ENCODE results near the gene DNTT. TPM values are rescaled to one million over a fixed set of nuclear protein-coding genes. Genes with fewer than 3 reads are reported as not detected.

DNTT gene
- total and polyA plus RNA-seq, 2 of the 13 experiments (the other 11 are each of a cell fraction or from before 2014, with no cell fraction given): not detected

- TF ChIP-seq ZNF451 (CRISPR knock-in tag; IDR thresholded peaks at IDR 0.05) (no peak), ZNF747 (CRISPR knock-in tag; IDR thresholded peaks at IDR 0.05; ENCODE audit: borderline replicate concordance) (no peak), ZBTB20 (CRISPR knock-in tag; IDR thresholded peaks at IDR 0.05; ENCODE audit: borderline replicate concordance, low read depth) (no peak), FUBP1 (CRISPR knock-in tag; IDR thresholded peaks at IDR 0.05; ENCODE audit: borderline replicate concordance) (no peak), CBFB (CRISPR knock-in tag; IDR thresholded peaks at IDR 0.05) (no peak), ZFP82 (CRISPR knock-in tag; IDR thresholded peaks at IDR 0.05; ENCODE audit: borderline replicate concordance) (no peak), RFXAP (CRISPR knock-in tag; IDR thresholded peaks at IDR 0.05; ENCODE audit: borderline replicate concordance) (no peak), ZNF468 (CRISPR knock-in tag; IDR thresholded peaks at IDR 0.05) (no peak), SRY (CRISPR knock-in tag; IDR thresholded peaks at IDR 0.05) (no peak)
- TF ChIP-seq, protein P1, sequence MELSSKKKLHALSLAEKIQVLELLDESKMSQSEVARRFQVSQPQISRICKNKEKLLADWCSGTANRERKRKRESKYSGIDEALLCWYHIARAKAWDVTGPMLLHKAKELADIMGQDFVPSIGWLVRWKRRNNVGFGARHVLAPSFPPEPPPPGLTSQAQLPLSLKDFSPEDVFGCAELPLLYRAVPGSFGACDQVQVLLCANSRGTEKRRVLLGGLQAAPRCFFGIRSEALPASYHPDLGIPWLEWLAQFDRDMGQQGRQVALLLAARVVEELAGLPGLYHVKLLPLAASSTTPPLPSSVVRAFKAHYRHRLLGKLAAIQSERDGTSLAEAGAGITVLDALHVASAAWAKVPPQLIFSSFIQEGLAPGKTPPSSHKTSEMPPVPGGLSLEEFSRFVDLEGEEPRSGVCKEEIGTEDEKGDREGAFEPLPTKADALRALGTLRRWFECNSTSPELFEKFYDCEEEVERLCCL (CRISPR knock-in tag; IDR thresholded peaks at IDR 0.05; ENCODE audit: borderline replicate concordance): no peak
- TF ChIP-seq, protein P2, sequence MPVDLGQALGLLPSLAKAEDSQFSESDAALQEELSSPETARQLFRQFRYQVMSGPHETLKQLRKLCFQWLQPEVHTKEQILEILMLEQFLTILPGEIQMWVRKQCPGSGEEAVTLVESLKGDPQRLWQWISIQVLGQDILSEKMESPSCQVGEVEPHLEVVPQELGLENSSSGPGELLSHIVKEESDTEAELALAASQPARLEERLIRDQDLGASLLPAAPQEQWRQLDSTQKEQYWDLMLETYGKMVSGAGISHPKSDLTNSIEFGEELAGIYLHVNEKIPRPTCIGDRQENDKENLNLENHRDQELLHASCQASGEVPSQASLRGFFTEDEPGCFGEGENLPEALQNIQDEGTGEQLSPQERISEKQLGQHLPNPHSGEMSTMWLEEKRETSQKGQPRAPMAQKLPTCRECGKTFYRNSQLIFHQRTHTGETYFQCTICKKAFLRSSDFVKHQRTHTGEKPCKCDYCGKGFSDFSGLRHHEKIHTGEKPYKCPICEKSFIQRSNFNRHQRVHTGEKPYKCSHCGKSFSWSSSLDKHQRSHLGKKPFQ (CRISPR knock-in tag; IDR thresholded peaks at IDR 0.05; ENCODE audit: insufficient replicate concordance): no peak
- TF ChIP-seq, protein P3, sequence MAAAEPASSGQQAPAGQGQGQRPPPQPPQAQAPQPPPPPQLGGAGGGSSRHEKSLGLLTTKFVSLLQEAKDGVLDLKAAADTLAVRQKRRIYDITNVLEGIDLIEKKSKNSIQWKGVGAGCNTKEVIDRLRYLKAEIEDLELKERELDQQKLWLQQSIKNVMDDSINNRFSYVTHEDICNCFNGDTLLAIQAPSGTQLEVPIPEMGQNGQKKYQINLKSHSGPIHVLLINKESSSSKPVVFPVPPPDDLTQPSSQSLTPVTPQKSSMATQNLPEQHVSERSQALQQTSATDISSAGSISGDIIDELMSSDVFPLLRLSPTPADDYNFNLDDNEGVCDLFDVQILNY (CRISPR knock-in tag; conservative IDR thresholded peaks at IDR 0.05): no peak
- TF ChIP-seq, protein P4, sequence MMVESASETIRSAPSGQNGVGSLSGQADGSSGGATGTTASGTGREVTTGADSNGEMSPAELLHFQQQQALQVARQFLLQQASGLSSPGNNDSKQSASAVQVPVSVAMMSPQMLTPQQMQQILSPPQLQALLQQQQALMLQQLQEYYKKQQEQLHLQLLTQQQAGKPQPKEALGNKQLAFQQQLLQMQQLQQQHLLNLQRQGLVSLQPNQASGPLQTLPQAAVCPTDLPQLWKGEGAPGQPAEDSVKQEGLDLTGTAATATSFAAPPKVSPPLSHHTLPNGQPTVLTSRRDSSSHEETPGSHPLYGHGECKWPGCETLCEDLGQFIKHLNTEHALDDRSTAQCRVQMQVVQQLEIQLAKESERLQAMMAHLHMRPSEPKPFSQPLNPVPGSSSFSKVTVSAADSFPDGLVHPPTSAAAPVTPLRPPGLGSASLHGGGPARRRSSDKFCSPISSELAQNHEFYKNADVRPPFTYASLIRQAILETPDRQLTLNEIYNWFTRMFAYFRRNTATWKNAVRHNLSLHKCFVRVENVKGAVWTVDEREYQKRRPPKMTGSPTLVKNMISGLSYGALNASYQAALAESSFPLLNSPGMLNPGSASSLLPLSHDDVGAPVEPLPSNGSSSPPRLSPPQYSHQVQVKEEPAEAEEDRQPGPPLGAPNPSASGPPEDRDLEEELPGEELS (CRISPR knock-in tag; IDR thresholded peaks at IDR 0.05): no peak
- TF ChIP-seq, protein P5, sequence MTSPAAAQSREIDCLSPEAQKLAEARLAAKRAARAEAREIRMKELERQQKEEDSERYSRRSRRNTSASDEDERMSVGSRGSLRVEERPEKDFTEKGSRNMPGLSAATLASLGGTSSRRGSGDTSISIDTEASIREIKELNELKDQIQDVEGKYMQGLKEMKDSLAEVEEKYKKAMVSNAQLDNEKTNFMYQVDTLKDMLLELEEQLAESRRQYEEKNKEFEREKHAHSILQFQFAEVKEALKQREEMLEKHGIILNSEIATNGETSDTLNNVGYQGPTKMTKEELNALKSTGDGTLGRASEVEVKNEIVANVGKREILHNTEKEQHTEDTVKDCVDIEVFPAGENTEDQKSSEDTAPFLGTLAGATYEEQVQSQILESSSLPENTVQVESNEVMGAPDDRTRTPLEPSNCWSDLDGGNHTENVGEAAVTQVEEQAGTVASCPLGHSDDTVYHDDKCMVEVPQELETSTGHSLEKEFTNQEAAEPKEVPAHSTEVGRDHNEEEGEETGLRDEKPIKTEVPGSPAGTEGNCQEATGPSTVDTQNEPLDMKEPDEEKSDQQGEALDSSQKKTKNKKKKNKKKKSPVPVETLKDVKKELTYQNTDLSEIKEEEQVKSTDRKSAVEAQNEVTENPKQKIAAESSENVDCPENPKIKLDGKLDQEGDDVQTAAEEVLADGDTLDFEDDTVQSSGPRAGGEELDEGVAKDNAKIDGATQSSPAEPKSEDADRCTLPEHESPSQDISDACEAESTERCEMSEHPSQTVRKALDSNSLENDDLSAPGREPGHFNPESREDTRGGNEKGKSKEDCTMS (CRISPR knock-in tag; conservative IDR thresholded peaks at IDR 0.05): no peak
- TF ChIP-seq, protein P6, sequence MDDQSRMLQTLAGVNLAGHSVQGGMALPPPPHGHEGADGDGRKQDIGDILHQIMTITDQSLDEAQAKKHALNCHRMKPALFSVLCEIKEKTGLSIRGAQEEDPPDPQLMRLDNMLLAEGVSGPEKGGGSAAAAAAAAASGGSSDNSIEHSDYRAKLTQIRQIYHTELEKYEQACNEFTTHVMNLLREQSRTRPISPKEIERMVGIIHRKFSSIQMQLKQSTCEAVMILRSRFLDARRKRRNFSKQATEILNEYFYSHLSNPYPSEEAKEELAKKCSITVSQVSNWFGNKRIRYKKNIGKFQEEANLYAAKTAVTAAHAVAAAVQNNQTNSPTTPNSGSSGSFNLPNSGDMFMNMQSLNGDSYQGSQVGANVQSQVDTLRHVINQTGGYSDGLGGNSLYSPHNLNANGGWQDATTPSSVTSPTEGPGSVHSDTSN (CRISPR knock-in tag; IDR thresholded peaks at IDR 0.05; ENCODE audit: borderline replicate concordance): no peak
Measured at GRCh38 chr10:96374985-96375830, 71.0 kb downstream of the DNTT start (continued).
